HG03378 (cell line): Measurements from ENCODE around the gene GFPT2.

Experiments
- ATAC-seq: cut with Tn5 transposase; IDR thresholded peaks from one replicate; pipeline ENCODE4 v1.9.1; 2021; ENCODE audit warnings: mild to moderate bottlenecking, moderate library complexity; ENCODE audit not compliant: unreplicated experiment

GFPT2 gene

DNA sequence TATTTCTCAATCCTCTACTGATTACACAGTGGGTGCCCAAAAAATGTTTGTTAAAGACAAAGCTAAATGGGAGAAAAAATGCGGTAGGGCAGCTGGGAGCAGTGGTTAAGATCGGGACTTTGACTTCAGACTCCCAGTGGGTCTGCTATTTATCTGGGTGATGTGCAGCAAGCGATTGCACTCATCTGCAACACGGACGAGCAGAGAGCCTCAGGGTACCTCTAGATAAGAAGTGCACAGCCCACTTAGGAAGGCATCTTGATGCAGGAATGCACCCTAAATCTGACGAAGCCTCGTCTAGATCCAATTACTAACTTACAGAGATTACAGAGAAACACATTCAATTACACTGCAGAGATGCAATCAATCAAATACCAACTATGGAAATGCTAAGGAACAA lies 65.3 kb downstream of the GFPT2 start:
- no peak for ATAC-seq

DNA sequence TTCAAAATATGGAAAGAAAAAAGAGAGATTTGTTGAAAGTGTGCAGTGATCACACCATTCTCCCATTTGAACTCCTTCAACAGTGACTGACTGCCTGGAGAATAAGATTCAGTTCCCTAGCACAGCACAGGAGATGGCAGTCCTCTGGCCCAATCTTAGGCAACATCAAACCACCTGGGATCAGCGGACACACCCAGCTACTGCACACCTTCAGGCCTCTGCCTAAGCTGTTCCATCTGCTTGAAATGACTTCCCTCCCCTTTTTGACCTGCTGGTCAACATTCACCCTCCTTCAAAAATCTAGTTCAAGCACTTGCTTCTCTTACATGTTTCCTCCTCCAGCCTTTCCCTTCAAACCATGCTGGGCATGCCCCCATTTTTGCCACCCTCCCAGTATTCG lies 65.7 kb downstream of the GFPT2 start:
- ATAC-seq = no peak

DNA sequence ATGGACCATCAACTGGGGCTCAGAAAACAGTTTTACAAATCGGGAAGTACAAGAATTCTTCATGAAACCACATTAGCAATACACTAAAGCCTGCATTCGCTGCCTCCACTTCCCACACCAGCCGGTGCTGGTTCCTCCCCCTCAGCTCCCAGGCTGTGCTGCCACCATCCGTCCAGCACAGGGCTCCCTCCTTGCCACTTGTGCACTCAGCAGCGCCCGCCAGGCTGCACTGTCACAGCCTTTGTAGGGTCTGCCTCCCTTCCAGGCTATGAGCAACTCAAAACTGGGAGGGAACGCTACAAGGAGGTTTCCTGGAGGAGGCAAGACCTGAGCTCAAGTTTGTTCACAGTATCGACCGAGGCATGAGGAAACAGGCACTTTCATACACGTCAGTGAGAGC lies 69.0 kb downstream of the GFPT2 start:
- no peak for ATAC-seq

DNA sequence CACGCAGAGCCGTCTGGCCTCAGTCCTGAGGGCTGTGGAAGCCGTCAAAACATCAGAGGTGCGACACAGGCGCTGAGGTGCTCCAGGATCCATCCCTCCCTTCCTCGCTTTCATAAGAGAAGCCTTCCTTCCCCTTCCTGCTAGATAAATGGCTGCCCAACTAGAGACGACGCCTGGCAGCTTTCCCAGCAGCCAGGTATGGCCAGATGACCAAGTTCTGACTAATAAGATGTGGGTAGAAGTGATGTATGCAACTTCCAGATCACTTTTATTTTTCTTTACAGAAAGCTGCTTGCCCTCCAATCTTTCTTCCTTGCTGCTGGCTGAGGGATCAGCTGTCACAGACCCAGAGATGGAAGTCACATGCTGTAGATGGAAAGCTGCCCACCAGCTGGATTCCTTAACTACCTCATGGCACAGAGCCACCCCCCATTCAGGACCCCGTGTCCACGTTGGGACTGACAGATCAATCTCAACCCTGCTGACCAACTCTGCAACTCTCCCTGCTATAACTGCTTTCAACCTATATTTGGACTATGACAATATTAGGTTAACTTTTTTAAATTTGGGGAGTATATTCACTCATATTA lies 70.0 kb downstream of the GFPT2 start:
- no peak for ATAC-seq

DNA sequence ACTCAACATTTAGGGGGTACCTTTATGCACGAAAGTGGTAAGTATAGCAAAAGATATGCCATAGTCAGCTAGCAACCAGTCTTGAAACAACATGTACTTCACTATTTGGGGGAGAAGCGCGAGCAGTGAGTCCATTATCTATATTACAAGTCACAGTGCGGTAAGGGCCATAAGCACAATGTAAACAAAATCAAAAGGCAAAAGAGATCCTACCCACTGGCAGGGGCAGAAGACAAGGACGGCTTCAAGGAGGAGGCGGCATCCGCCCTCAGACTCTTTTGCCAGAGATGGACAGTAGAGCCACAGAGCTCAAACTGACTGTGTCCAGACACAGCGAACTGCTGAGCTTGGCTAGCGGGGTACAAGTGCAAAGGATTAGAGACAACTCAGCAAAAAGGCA lies 70.9 kb downstream of the GFPT2 start:
- no peak for ATAC-seq

DNA sequence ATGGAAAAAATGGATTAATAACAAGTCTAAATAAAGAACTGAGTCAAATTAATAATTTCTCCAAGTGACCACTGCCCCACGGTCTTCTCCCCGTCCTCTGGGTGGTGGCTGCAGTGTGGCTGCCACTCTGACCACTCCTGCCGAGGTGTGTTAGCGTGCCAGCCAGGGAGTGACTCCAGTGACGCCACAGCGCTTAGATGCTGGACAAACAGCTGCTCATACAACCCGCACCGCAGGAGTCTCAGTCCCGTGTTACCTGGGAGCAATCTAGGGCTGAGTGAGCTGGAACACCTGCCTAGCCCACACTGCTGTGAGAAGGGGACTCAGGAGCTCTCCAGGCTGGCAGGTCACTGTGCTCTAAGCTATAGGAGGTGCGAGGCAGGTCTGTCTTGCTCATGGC lies 71.4 kb downstream of the GFPT2 start:
- no peak for ATAC-seq

DNA sequence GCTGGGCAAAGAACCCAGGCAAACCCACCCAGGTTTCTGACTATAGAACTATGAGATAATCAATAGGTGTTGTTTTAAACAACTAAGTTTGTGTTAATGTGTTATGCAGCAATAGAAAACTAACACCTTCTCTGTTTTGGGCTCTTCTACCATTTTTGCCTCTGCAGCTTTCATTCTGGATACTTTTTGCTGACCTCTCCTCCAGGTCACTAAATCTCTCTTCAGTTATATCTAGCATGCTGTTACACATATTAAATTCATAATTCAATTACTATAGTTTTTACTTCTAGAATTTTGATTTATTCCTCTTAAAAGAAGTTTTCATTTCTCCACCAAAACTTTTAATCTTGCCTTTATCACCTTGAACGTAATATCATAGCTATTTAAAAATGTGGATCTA lies 78.4 kb downstream of the GFPT2 start:
- no peak for ATAC-seq

DNA sequence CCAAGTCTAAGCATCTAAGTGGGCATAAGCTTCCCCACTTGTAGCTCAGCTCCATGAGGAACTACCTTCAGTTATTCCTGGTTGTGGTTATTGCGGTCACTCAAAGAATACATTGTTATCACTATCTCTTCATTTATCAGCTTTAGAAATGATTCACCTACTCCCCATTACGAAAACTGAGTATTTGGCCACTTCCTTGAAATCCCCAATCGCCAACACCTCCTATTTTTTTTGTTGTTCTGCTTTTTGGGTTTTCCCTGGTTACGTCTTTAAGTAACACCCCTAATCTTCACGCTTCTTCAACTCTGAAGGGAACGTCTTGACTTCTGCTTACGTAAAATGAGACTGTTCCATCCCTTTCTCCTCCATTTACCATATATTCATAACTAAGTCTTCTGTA lies 81.9 kb downstream of the GFPT2 start:
- no peak for ATAC-seq

DNA sequence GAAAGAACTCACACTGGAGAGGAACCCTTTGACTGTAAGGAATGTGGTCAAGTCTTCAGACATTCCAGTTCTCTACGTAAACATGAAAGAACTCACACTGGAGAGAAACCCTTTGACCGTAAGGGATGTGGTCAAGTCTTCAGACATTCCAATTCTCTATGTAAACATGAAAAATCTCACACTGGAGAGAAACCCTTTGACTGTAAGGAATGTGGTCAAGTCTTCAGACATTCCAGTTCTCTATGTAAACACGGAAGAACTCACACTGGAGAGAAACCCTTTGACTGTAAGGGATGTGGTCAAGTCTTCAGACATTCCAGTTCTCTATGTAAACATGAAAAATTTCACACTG lies 93.9 kb downstream of the GFPT2 start:
- ATAC-seq = no peak

DNA sequence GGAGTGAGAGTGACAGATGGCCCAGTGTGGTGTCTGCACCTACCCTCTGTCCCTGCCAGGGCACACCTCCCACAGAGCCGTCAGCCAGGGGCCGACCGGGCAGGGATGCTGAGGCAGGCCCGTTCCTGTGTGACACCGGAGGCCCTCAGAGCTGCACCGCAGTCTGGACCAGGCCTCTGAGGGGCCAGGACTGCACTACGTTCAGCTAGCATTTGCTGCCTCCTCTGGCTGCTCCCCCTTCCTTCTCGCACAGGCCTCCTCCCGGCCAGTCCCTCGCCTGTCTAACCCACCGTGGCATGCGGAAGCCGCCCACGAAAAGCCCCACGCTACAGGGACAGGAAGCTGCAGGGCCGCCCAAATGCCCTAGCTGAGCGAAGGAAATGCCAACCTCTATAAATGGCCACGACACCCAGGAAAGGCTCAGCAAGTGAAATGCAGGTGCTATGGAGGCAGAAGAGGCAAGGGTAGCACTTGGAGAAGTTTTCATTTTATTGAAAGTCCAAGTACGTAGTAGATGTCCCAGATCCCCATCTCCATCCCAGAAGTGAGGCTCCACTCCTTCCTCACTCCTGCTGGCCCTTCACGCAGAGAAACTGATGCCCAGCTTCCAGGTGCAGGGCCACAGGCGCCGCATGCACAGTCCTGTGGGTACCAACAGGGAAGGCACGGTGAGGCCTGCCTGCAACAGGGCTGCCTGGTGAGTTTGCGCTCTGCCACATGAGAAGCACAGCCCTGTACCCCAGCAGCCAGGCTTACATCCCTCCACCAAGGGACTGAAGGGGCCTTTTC lies 99.9 kb downstream of the GFPT2 start:
- ATAC-seq = no peak

DNA sequence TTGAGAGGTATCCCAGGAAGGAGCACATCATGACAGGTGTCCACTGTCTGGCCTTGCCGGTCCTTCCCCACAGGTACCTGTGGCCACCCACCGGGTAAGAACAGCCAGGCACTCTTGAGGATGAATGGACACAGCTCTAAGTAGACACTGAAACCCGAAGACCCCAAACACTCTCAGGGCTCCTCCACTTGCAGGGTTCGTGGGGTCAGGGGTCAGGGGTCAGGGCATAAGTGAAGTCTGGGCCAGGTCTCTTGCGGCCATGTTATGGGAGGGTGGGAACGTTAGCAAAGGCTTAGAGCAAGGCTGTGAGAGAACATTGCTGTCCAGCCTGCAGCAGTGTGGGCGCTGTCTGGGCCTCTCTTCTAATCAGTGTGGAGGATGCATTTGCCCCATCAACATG lies 101.2 kb downstream of the GFPT2 start:
- ATAC-seq = no peak

DNA sequence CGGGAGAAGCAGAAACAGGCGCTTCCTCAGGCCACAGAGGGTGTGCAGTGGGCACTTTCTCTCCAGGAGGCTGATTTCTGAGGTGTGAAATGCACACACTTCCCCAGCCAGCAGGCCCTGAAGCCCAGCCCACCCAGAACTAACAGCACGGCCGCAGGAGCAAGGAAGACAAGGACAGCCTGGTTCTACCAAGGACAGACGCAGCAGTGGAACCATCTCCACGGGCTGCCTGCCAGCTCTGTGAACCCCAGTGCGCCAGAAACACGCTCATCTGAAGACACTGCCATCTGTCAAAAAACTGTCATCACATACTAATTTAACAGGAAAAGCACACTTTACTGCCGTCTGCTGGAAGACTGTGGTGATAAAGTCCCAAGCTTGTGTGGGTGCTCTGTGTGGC lies 102.0 kb downstream of the GFPT2 start:
- no peak for ATAC-seq
